Stomach (tissue), 9 donors: ENCODE data around the gene PPP6C. TPM values are rescaled to one million over a fixed set of nuclear protein-coding genes. Genes with fewer than 3 reads are reported as not detected.

Experiments
- DNase-seq, 2 donors: peaks; one replicate each; pipeline versions ENCODE4 v3.0.0 to v3.0.0-alpha.2; 2013 to 2019
- H3K27ac ChIP-seq, 5 donors: fragments of 200-600 bp in 4 of 5; sonication (generic) in 4 of 5; one replicate each; pipeline ENCODE4 v1.5.1; 2013 to 2019; ENCODE audit warnings: mild to moderate bottlenecking in 1 of 5, moderate library complexity in 1 of 5
- H3K27me3 ChIP-seq, 3 donors: fragments of 200-600 bp; sonication (generic); one replicate each; pipeline ENCODE4 v1.5.1; 2017 to 2019; ENCODE audit warnings: mixed run types in 1 of 3
- H3K36me3 ChIP-seq, 4 donors: fragments of 200-600 bp; sonication (generic); 1 replicate in 3 of 4; 2 replicates in 1 of 4; pipeline ENCODE4 v1.5.1; 2016 to 2019
- H3K4me1 ChIP-seq, 4 donors: fragments of 200-600 bp; sonication (generic); one replicate each; pipeline ENCODE4 v1.5.1; 2016 to 2019
- H3K4me3 ChIP-seq, 4 donors: fragments of 200-600 bp; sonication (generic) in 3 of 4; one replicate each; pipeline ENCODE4 v1.5.1; 2016 to 2019; ENCODE audit warnings: mild to moderate bottlenecking in 1 of 4
- H3K9me3 ChIP-seq, 4 donors: fragments of 200-600 bp; sonication (generic); one replicate each; pipeline ENCODE4 v1.5.1; 2016 to 2019
- EP300 ChIP-seq: sonication (generic); formaldehyde crosslinking; IDR thresholded peaks from one replicate; pipeline ENCODE4 v1.6.1; 2017; ENCODE audit warnings: antibody characterized with exemption
- POLR2A ChIP-seq, 4 donors: fragments of 450-650 bp; IDR thresholded peaks; one replicate each; pipeline ENCODE4 v1.6.1; 2016; ENCODE audit warnings: antibody characterized with exemption in 4 of 4, control low read depth in 2 of 4, mild to moderate bottlenecking in 1 of 4, moderate library complexity in 1 of 4
- POLR2AphosphoS5 ChIP-seq, 3 donors: sonication (generic); formaldehyde crosslinking; IDR thresholded peaks; one replicate each; pipeline ENCODE4 v1.6.1; 2016; ENCODE audit warnings: antibody characterized with exemption in 3 of 3
- WGBS, 5 donors: extraction: QIAGEN DNeasy Blood & Tissue Kit in 3 of 5; methylation state at CpG; one replicate each; pipeline versions ENCODE4 v1.1.5 to v1.1.7; 2013 to 2018; 5-methylcytosine and 5-hydroxymethylcytosine counted together
- intact Hi-C: fragments of 100-400 bp; cut with DNase I; formaldehyde crosslinking; loops from one replicate; pipeline ENCODE4 v1.15.1; 2023; ENCODE audit warnings: low total_unique reads
- polyA plus RNA-seq, 3 donors: library from polyadenylated mRNA; stranded (reverse); fragments of 200-250 nt; gene quantifications; one replicate each; pipeline ENCODE4 v1.2.3, GENCODE V29; 2013
- total RNA-seq, 5 donors: library from RNA; depleted of rRNA; stranded (reverse); fragments of >200 nt; gene quantifications; one replicate each; pipeline versions ENCODE4 v1.1.0 to v1.2.3, GENCODE V29; 2014 to 2016
- TF ChIP-seq, protein P1 (sequence below), 7 experiments: fragments of 450-650 bp in 4 of 7; fragments of 200-600 bp in 3 of 7; sonication (generic) in 3 of 7; IDR thresholded peaks; one replicate each; pipeline ENCODE4 v1.5.1; 2016 to 2019; ENCODE audit warnings: antibody characterized with exemption in 7 of 7, control low read depth in 2 of 7, mild to moderate bottlenecking in 1 of 7
- donor health status: healthy with polysubstance abuse.
- donor health status: Bipolar disorder and iron deficiency.
- donor health status: healthy.

The PPP6C gene
- total and polyA plus RNA-seq, 8 donors = 4.6 to 62.0 (median 26.3) TPM

DNA sequence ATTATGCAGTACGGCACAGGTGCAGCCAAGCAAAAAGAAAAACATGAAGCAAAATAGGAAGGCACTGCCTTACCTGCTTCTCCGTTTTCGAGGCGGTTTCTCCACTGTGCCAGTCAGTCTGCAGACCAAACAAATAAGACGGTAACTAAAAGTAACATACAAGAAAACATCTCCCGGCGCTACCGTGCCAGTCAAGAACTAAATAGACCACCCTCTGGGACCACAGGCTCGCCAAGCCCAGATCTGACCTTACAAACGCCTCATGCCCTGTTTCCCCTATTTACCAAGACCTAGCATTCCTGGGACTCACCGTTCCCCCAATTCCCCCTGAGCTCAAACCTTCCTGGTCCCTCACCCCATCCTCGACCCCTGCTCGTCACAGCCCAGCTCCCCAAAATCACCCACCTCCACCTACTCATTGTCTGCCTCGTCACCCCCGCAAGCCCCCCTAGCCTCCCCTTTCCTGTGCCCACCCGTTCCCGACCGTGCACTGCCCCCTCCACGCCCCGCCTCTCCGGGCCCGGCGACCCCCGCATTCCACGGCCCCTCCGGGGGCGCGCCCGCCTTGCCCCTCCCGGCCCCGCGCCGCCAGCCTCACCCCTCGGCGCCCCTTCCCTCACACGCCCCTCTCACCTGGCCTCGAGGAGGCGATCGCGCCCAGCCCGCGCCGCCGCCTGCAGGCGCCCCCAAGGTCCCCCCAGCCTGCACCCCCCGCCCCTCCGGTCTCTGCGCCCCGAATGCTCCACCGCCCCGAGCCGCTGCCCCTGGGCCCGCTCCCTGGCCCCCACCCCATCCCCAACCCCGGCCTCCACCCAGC, 46.8 kb downstream of the PPP6C start:
- peak overlapping the region; percentile 90 to 98 (median 96) for H3K4me3 ChIP-seq
- no peaks in the 10 kb centered on the region for H3K27me3 ChIP-seq
- 2 to 3% (median 2%) methylated on average over 32 to 54 of the region's 54 CpGs for WGBS, 5 donors
- H3K27ac ChIP-seq = peak overlapping the region in 4 of 5 donors; percentile 75 to 87 (median 83)
- H3K9me3 ChIP-seq = no peaks in the 10 kb centered on the region
- peaks cover 0 to 41% (median 19%) of the 10 kb centered on the region in 4 donors for H3K4me1 ChIP-seq
- H3K36me3 ChIP-seq = peaks cover 0 to under 1% (median 0%) of the 10 kb centered on the region in 4 donors
- TF ChIP-seq POLR2AphosphoS5 (IDR thresholded peaks at IDR 0.05) (no peak), EP300 (no peak), POLR2A (IDR thresholded peaks at IDR 0.05) (no peak)
- TF ChIP-seq, protein P1, sequence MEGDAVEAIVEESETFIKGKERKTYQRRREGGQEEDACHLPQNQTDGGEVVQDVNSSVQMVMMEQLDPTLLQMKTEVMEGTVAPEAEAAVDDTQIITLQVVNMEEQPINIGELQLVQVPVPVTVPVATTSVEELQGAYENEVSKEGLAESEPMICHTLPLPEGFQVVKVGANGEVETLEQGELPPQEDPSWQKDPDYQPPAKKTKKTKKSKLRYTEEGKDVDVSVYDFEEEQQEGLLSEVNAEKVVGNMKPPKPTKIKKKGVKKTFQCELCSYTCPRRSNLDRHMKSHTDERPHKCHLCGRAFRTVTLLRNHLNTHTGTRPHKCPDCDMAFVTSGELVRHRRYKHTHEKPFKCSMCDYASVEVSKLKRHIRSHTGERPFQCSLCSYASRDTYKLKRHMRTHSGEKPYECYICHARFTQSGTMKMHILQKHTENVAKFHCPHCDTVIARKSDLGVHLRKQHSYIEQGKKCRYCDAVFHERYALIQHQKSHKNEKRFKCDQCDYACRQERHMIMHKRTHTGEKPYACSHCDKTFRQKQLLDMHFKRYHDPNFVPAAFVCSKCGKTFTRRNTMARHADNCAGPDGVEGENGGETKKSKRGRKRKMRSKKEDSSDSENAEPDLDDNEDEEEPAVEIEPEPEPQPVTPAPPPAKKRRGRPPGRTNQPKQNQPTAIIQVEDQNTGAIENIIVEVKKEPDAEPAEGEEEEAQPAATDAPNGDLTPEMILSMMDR (IDR thresholded peaks at IDR 0.05) = no peak
- intact Hi-C loops = loop anchor here (10.0 kb wide), 1 partner anchor 198 kb away; the partner anchor contains the start of gene GOLGA1
- DNase-seq = peak in 1 of 2 donors; percentile 35

DNA sequence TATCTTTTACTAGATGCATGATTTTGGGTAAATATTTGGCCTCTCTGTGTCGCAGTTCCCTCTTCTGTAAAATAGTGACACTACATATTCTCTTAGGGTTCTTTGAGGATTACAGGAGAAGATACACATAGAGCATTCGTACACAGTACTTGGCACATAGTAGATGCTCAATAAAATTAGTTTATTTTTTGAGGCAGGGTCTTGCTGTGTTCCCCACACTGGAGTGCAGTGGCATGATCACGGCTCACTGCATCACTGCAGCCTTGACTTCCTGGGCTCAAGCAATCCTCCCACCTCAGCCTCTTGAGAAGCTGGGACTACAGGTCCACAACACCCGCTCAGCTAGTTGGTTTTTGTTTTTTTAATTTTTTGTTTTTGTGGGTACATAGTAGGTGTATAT, 47.9 kb downstream of the PPP6C start:
- no peak for DNase-seq
- no peak for TF ChIP-seq EP300
- TF ChIP-seq POLR2A (IDR thresholded peaks at IDR 0.05) = no peak
- no peaks in the 10 kb centered on the region for H3K27me3 ChIP-seq
- no peaks in the 10 kb centered on the region for H3K36me3 ChIP-seq
- intact Hi-C loops = loop anchor here (10.0 kb wide), 1 partner anchor 197 kb away; the partner anchor contains the start of gene GOLGA1
- 77 to 95% (median 80%) methylated on average over 4 of the region's 4 CpGs for WGBS, 5 donors
- no peak overlapping the region for H3K27ac ChIP-seq
- H3K9me3 ChIP-seq = no peaks in the 10 kb centered on the region
- H3K4me3 ChIP-seq = no peak overlapping the region
- H3K4me1 ChIP-seq = peaks cover 0 to 38% (median 18%) of the 10 kb centered on the region in 4 donors

DNA sequence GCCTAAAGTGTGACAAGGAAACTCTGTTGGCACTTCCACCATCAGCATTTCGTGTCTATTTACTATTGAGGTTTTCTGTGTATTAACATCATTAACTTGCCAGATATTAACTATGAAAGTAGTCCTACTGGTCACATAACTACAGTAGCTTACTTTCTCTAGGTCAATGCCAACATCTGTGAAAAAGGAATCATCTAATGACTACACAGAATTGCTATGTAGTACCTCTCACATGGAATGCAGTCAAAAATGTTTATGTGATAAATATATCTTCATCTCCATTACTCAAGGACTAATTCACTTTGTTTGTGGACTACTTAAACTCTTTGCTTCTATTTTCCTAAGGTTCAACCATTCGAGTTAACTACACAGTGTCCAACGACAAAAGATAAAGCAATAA, 48.4 kb downstream of the PPP6C start:
- WGBS, 5 donors = 33 to 49% (median 39%) methylated on average over 3 of the region's 3 CpGs

DNA sequence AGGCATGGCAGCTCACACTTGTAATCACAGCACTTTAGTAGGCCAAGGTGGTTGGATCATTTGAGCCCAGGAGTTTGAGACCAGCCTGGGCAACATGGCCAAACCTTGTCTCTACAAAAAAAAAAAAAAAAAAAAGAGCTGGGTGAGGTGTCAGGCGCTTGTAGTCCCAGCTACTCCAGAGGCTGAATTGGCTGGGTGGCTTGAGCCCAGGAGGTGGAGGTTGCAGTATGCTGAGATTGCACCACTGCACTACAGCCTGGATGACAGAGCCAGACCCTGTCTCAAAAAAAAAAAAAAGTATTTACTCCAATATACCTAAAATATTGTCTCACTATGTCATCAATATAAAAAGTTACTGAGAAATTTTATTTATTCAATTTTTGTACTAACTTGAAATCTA, 49.0 kb downstream of the PPP6C start:
- intact Hi-C loops = loop anchor here (10.0 kb wide), 1 partner anchor 196 kb away; the partner anchor contains the start of gene GOLGA1
- Histone ChIP-seq H3K4me3 (no peak overlapping the region), H3K9me3 (no peaks in the 10 kb centered on the region), H3K27me3 (no peaks in the 10 kb centered on the region), H3K36me3 (no peaks in the 10 kb centered on the region), H3K4me1 (peaks cover 0 to 29% (median 17%) of the 10 kb centered on the region in 4 donors), H3K27ac (no peak overlapping the region)
- DNase-seq = no peak
- TF ChIP-seq EP300 (no peak), POLR2A (IDR thresholded peaks at IDR 0.05) (no peak), POLR2AphosphoS5 (IDR thresholded peaks at IDR 0.05) (no peak)
- TF ChIP-seq, protein P1 (IDR thresholded peaks at IDR 0.05) = no peak
- WGBS, 5 donors = 55 to 92% (median 71%) methylated on average over 1 of the region's 1 CpG

More for the DNA sequence above, 48.4 kb downstream of the PPP6C start:
- no peak overlapping the region for H3K4me3 ChIP-seq
- H3K4me1 ChIP-seq = peaks cover 0 to 33% (median 17%) of the 10 kb centered on the region in 4 donors
- no peak for DNase-seq
- no peaks in the 10 kb centered on the region for H3K27me3 ChIP-seq
- H3K9me3 ChIP-seq = no peaks in the 10 kb centered on the region
- intact Hi-C loops = loop anchor here (10.0 kb wide), 1 partner anchor 196 kb away; the partner anchor contains the start of gene GOLGA1
- no peaks in the 10 kb centered on the region for H3K36me3 ChIP-seq
- no peak for TF ChIP-seq EP300
- TF ChIP-seq, protein P1 (IDR thresholded peaks at IDR 0.05) = no peak
- TF ChIP-seq POLR2A (IDR thresholded peaks at IDR 0.05) = no peak
- TF ChIP-seq POLR2AphosphoS5 (IDR thresholded peaks at IDR 0.05) = no peak
- no peak overlapping the region for H3K27ac ChIP-seq
